PC-3 (cell line): ENCODE results near the gene GRIN3A.

Experiments used
- CTCF ChIP-seq: fragments of 300-600 bp; sonication (generic); conservative IDR thresholded peaks from 2 replicates; pipeline ENCODE4 v1.5.1; 2017; ENCODE audit warnings: antibody characterized with exemption, low read depth, mild to moderate bottlenecking, low read length
- EZH2 ChIP-seq: fragments of 300-600 bp; sonication (generic); IDR thresholded peaks from one replicate; pipeline ENCODE4 v1.6.1; 2017; ENCODE audit warnings: antibody characterized with exemption, mild to moderate bottlenecking, low read length; ENCODE audit not compliant: unreplicated experiment
- EZH2phosphoT487 ChIP-seq: fragments of 300-600 bp; sonication (generic); IDR thresholded peaks from 2 replicates; pipeline ENCODE4 v1.6.1; 2018; ENCODE audit warnings: mild to moderate bottlenecking, antibody characterized with exemption, low read length, borderline replicate concordance

- no peak for TF ChIP-seq CTCF
- TF ChIP-seq EZH2 = no peak
- TF ChIP-seq EZH2phosphoT487 = no peak
These were observed 174.2 kb downstream of the GRIN3A start for GRCh38 chr9:101564252-101564651.
